PC-3 (cell line): ENCODE results near the gene F12. TPM values are rescaled to one million over a fixed set of nuclear protein-coding genes. Genes with fewer than 3 reads are reported as not detected.

ENCODE experiments used
- ATAC-seq: fragments of 200-7000 bp; cut with Tn5 transposase; 2 replicates; pipeline ENCODE4 v1.9.1; 2020; ENCODE audit warnings: mild to moderate bottlenecking, moderate library complexity
- BruUV-seq: library from RNA; stranded (reverse); fragments of 400-500 nt; replicated peaks from 2 replicates; lab custom pipeline; 2021; lab: Mats Ljungman, UMichigan
- CTCF ChIA-PET: fragments of 300-600 bp; sonication (Branson Sonifier 250); formaldehyde crosslinking; loops from one replicate; lab custom pipeline; 2022; ENCODE audit warnings: antibody characterized with exemption; lab: Charles Lee
- POLR2A ChIA-PET: fragments of 300-600 bp; sonication (Branson Sonifier 250); formaldehyde crosslinking; loops from one replicate; lab custom pipeline; 2022; ENCODE audit warnings: antibody characterized with exemption; ENCODE audit not compliant: unreplicated experiment; lab: Charles Lee
- DNase-seq: peaks from one replicate; pipeline ENCODE4 v3.0.0-alpha.2; 2015
- H2AFZ ChIP-seq: fragments of 300-600 bp; sonication (generic); 2 replicates; pipeline ENCODE4 v1.6.0; 2016; ENCODE audit warnings: antibody characterized with exemption, low read length
- H3F3A ChIP-seq: fragments of 300-600 bp; sonication (generic); one replicate; pipeline ENCODE4 v1.6.0; 2017; ENCODE audit warnings: antibody characterized with exemption, low read length, control low read depth, mild to moderate bottlenecking; ENCODE audit not compliant: unreplicated experiment
- H3K27ac ChIP-seq: fragments of 300-600 bp; sonication (generic); 2 replicates; pipeline ENCODE4 v1.5.1; 2016; ENCODE audit warnings: mild to moderate bottlenecking, low read length
- H3K27me3 ChIP-seq: fragments of 300-600 bp; sonication (generic); 2 replicates; pipeline ENCODE4 v1.6.1; 2016; ENCODE audit warnings: low read length, mixed read lengths
- H3K36me3 ChIP-seq: fragments of 300-600 bp; sonication (generic); 2 replicates; pipeline ENCODE4 v1.6.1; 2016; ENCODE audit warnings: low read depth, mixed run types, low read length, mixed read lengths
- H3K4me1 ChIP-seq: fragments of 300-600 bp; sonication (generic); 2 replicates; pipeline ENCODE4 v1.5.1; 2016; ENCODE audit warnings: low read length; ENCODE audit not compliant: insufficient read depth
- H3K4me2 ChIP-seq: fragments of 300-600 bp; sonication (generic); 2 replicates; pipeline ENCODE4 v1.6.0; 2016; ENCODE audit warnings: low read length
- H3K4me3 ChIP-seq: fragments of 300-600 bp; sonication (generic); 2 replicates; pipeline ENCODE4 v1.5.1; 2016; ENCODE audit warnings: mild to moderate bottlenecking, low read length, mixed read lengths
- H3K79me2 ChIP-seq: fragments of 300-600 bp; sonication (generic); 2 replicates; pipeline ENCODE4 v1.6.1; 2017; ENCODE audit warnings: low read length, mixed read lengths
- H3K9ac ChIP-seq: fragments of 300-600 bp; sonication (generic); 2 replicates; pipeline ENCODE4 v1.6.0; 2016; ENCODE audit warnings: mild to moderate bottlenecking, low read length
- H3K9me2 ChIP-seq: fragments of 300-600 bp; sonication (generic); replicated peaks from 2 replicates; pipeline ENCODE4 v1.6.1; 2016; ENCODE audit warnings: mixed run types, low read length, mixed read lengths
- H3K9me3 ChIP-seq: fragments of 300-600 bp; sonication (generic); 2 replicates; pipeline ENCODE4 v1.6.1; 2016; ENCODE audit warnings: low read length, mixed read lengths
- H4K20me1 ChIP-seq: fragments of 300-600 bp; sonication (generic); 2 replicates; pipeline ENCODE4 v1.6.1; 2016; ENCODE audit warnings: low read length, mixed read lengths
- CTCF ChIP-seq: fragments of 300-600 bp; sonication (generic); conservative IDR thresholded peaks from 2 replicates; pipeline ENCODE4 v1.5.1; 2017; ENCODE audit warnings: antibody characterized with exemption, low read depth, mild to moderate bottlenecking, low read length
- EZH2 ChIP-seq: fragments of 300-600 bp; sonication (generic); IDR thresholded peaks from one replicate; pipeline ENCODE4 v1.6.1; 2017; ENCODE audit warnings: antibody characterized with exemption, mild to moderate bottlenecking, low read length; ENCODE audit not compliant: unreplicated experiment
- EZH2phosphoT487 ChIP-seq: fragments of 300-600 bp; sonication (generic); IDR thresholded peaks from 2 replicates; pipeline ENCODE4 v1.6.1; 2018; ENCODE audit warnings: mild to moderate bottlenecking, antibody characterized with exemption, low read length, borderline replicate concordance
- intact Hi-C: fragments of 100-400 bp; cut with micrococcal nuclease; formaldehyde crosslinking; loops from 2 replicates; pipeline ENCODE4 v1.9.0; 2023
- total RNA-seq: library from RNA; depleted of rRNA; stranded (reverse); fragments of >200 nt; gene quantifications from 2 replicates; pipeline ENCODE4 v1.2.3, GENCODE V29; 2014; rRNA removed

F12 gene
- total RNA-seq, 1 experiment from 2014 or later, result 36.8 TPM

GRCh38 chr5:177354711-177355110 is 54.7 kb downstream of the F12 start:
- ATAC-seq (no peak), DNase-seq (no peak)
- H3K9me3 ChIP-seq, result no peaks in the 10 kb centered on the region
- H3K4me3 ChIP-seq, result no peak overlapping the region
- H3K27me3 ChIP-seq, result no peaks in the 10 kb centered on the region
- H3K9me2 ChIP-seq, result no peaks in the 10 kb centered on the region
- H3F3A ChIP-seq, result no peaks in the 10 kb centered on the region
- no peak overlapping the region for H3K4me2 ChIP-seq
- CTCF ChIA-PET, result no interaction called here
- no peaks in the 10 kb centered on the region for H4K20me1 ChIP-seq
- peaks cover 18% of the 10 kb centered on the region for H3K79me2 ChIP-seq
- peaks cover 29% of the 10 kb centered on the region for H3K4me1 ChIP-seq
- no peak overlapping the region for H2AFZ ChIP-seq
- no peaks in the 10 kb centered on the region for H3K36me3 ChIP-seq
- H3K27ac ChIP-seq, result no peak overlapping the region
- POLR2A ChIA-PET, result no interaction called here
- BruUV-seq, result no TSS peak
- no peak for TF ChIP-seq CTCF
- TF ChIP-seq EZH2, result no peak
- no peak for TF ChIP-seq EZH2phosphoT487
- H3K9ac ChIP-seq, result no peak overlapping the region
- intact Hi-C loops, result no loop called here

- ChIA-PET POLR2A (no interaction called here), CTCF (no interaction called here)
- Histone ChIP-seq H3K4me1 (peaks cover 33% of the 10 kb centered on the region), H3K4me2 (no peak overlapping the region), H3K9ac (no peak overlapping the region), H3K27me3 (no peaks in the 10 kb centered on the region), H3K9me2 (no peaks in the 10 kb centered on the region), H3K9me3 (no peaks in the 10 kb centered on the region), H4K20me1 (no peaks in the 10 kb centered on the region), H2AFZ (no peak overlapping the region), H3K79me2 (peaks cover 22% of the 10 kb centered on the region), H3K4me3 (no peak overlapping the region), H3F3A (peaks cover 3% of the 10 kb centered on the region), H3K36me3 (no peaks in the 10 kb centered on the region), H3K27ac (no peak overlapping the region)
- TF ChIP-seq EZH2 (no peak), EZH2phosphoT487 (no peak), CTCF (no peak)
- DNase-seq, result no peak
- intact Hi-C loops, result no loop called here
- no peak for ATAC-seq
- BruUV-seq, result no TSS peak
Observed at GRCh38 chr5:177354256-177354655, 55.1 kb downstream of the F12 start.

GRCh38 chr5:177353093-177353492 is 56.3 kb downstream of the F12 start:
- no peak overlapping the region for H2AFZ ChIP-seq
- ChIA-PET CTCF (no interaction called here), POLR2A (no interaction called here)
- DNase-seq (no peak), ATAC-seq (no peak)
- H3K36me3 ChIP-seq, result no peaks in the 10 kb centered on the region
- H3K9me3 ChIP-seq, result no peaks in the 10 kb centered on the region
- no peaks in the 10 kb centered on the region for H3K27me3 ChIP-seq
- intact Hi-C loops, result no loop called here
- H3K4me3 ChIP-seq, result no peak overlapping the region
- peaks cover 37% of the 10 kb centered on the region for H3K4me1 ChIP-seq
- no peak for TF ChIP-seq CTCF
- no peak for TF ChIP-seq EZH2phosphoT487
- TF ChIP-seq EZH2, result no peak
- no peak overlapping the region for H3K9ac ChIP-seq
- no peaks in the 10 kb centered on the region for H3K9me2 ChIP-seq
- H3F3A ChIP-seq, result peaks cover 8% of the 10 kb centered on the region
- no peak overlapping the region for H3K27ac ChIP-seq
- no peaks in the 10 kb centered on the region for H4K20me1 ChIP-seq
- no TSS peak for BruUV-seq
- H3K4me2 ChIP-seq, result no peak overlapping the region
- H3K79me2 ChIP-seq, result peaks cover 34% of the 10 kb centered on the region

Other genes starting within 250 kb of the F12 start
- gene RAB24, start 105.8 kb downstream of the F12 start, total RNA-seq, result 40.3 and 41.1 TPM in 2 replicates
- gene PRELID1, start 105.8 kb downstream of the F12 start, total RNA-seq, result 496 and 505 TPM in 2 replicates
- gene MXD3, start 97.7 kb downstream of the F12 start, total RNA-seq, result 45.7 and 55.1 TPM in 2 replicates
- 310 and 369 TPM in 2 replicates for gene LMAN2, start 57.9 kb downstream of the F12 start, total RNA-seq
- 32.3 TPM in 2 replicates for gene RGS14, start 51.6 kb downstream of the F12 start, total RNA-seq
- gene SLC34A1, start 25.1 kb downstream of the F12 start, total RNA-seq, result 0.07 and 0.12 TPM in 2 replicates
- gene PFN3, start 8.9 kb downstream of the F12 start, total RNA-seq, result not detected in 2 replicates
- 69.9 and 88.8 TPM in 2 replicates for gene GRK6, start 17.1 kb upstream of the F12 start, total RNA-seq
- gene PRR7, start 37.2 kb upstream of the F12 start, total RNA-seq, result 40.6 and 47.2 TPM in 2 replicates
- 127 and 207 TPM in 2 replicates for gene DBN1, start 64.1 kb upstream of the F12 start, total RNA-seq
- gene PDLIM7, start 88.0 kb upstream of the F12 start, total RNA-seq, result 159 and 195 TPM in 2 replicates
- gene DOK3, start 100.3 kb upstream of the F12 start, total RNA-seq, result 6.2 and 11.7 TPM in 2 replicates
- 260 and 318 TPM in 2 replicates for gene DDX41, start 107.4 kb upstream of the F12 start, total RNA-seq
- 33.9 and 41.1 TPM in 2 replicates for gene FAM193B, start 145.0 kb upstream of the F12 start, total RNA-seq
- gene TMED9, start 182.6 kb upstream of the F12 start, total RNA-seq, result 217 and 261 TPM in 2 replicates
- gene B4GALT7, start 190.6 kb upstream of the F12 start, total RNA-seq, result 33.8 and 41.6 TPM in 2 replicates